Skin of body (tissue), 2 donors: ENCODE measurements around the gene SLC44A4. TPM values are rescaled to one million over a fixed set of nuclear protein-coding genes. Genes with fewer than 3 reads are reported as not detected.
"Not testable (repeated sequence)": the region's sequence is repeated elsewhere in the genome, so short reads cannot be mapped to it uniquely, and the experiment has no call there.

Source experiments
- DNase-seq: peaks from one replicate; lab custom pipeline; 2025; lab: John Stamatoyannopoulos, UW
- total RNA-seq: library from RNA; depleted of rRNA; stranded (reverse); fragments of >200 nt; gene quantifications from one replicate; pipeline ENCODE4 v1.2.3, GENCODE V29; 2014

The SLC44A4 gene
- total RNA-seq, 1 donor from 2014 or later: 0.10 TPM

DNA sequence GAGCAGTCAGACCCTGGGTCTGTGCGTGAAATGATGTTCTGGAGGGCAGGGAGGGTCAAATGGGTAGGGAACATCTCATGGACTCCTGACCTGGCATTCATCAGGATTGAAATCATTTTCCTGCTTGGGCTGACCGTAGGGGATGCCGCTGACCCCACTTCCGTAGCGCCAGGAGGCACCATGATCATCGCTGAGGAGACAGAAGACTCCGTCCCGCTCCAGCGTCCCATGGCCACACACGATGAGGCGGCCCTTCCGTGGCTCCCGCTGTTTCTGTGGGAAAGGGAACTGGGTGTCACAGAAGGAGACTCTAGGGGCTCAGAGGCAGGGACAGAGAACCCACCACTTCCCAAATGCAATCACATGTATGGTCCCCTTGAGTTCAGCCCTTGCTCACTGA lies 18.4 kb downstream of the SLC44A4 start:
- DNase-seq: no peak

DNA sequence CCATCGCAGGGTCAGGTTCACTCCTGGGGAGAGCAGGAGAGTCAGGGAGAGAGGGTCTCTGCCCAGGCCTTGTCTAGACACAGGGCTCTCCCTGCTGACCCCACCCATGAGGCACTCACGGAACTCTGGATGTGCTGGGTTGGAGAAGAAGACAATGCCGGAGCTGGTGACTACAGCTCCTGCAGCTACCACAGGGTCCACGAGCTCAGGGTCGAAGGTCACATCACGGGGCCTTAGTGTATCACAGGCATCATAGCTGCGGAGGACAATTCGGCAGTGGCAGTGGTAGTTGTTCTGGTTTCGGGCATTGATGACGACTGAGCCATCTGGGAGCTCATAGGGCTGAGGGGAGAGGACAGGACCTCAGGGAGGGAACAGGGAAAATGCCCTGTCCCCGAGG lies 18.9 kb downstream of the SLC44A4 start:
- no peak for DNase-seq

DNA sequence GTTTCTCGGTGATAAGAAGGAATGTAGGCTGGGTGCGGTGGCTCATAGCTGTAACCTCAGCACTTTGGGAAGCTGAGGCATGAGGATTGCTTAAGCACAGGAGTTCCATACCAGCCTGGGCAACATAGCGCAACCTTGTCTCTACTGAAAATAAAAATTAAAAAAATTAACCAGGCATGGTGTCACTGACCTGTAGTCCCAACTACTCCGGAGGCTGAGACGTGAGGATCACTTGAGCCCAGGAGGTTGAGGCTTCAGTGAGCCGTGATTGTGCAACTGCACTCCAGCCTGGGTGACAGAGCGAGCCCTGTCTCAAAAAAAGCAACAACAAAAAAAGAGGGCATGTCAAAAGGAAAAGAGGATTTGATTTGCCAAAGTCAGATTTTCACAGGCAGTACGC lies 20.1 kb downstream of the SLC44A4 start:
- DNase-seq: no peak

DNA sequence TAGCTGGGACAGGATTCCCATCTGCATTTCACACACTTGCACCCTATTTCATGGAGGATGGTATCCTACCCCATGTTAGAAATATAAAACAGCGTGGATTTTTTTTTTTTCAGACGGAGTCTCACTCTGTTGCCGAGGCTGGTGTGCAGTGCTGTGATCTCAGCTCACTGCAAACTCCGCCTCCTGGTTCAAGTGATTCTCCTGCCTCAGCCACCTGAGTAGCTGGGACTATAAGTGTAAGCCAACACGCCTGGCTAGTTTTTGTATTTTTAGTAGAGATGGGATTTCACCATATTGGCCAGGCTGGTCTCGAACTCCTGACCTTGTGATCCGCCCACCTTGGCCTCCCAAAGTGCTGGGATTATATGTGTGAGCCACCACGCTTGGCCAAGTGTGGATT lies 21.0 kb downstream of the SLC44A4 start:
- DNase-seq: not testable (repeated sequence)

DNA sequence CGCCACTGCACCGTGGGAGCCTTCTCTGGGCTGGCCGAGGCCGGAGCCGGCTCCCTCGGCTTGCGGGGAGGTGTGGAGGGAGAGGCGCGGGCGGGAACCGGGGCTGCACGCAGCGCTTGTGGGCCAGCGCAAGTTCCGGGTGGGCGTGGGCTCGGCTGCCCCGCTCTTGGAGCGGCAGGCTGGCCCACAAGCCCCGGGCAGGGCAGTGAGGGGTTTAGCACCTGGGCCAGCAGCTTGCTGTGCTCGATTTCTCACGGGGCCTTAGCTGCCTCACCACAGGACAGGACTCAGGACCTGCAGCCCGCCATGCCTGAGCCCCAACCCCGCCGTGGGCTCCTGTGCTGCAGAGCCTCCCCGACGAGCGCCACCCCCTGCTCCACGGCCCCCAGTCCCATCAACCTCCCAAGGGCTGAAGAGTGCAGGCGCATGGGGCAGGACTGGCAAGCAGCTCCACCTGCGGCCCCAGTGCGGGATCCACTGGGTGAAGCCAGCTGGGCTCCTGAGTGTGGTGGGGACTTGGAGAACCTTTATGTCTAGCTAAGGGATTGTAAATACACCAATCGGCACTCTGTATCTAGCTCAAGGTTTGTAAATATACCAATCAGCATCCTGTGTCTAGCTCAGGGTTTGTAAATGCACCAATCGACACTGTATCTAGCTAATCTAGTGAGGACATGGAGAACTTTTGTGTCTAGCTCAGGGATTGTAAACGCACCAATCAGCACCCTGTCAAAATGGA lies 26.6 kb downstream of the SLC44A4 start:
- not testable (repeated sequence) for DNase-seq

DNA sequence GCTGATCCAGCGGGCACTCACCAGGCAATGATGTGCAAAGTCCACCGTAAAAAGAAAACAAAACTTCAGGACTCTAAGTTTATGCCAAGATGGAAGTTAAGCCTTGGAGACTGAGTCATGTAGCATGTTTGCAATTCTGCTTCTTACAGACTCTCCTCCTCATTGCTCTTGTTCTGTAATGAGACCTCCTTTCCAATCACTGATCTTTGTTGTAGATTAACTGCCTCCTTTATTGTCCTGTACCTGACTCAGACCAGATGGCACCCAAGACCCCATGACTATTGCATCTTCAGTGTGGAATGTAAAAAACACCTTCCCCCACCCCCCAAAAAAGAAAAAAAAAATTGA lies 27.3 kb downstream of the SLC44A4 start:
- no peak for DNase-seq

DNA sequence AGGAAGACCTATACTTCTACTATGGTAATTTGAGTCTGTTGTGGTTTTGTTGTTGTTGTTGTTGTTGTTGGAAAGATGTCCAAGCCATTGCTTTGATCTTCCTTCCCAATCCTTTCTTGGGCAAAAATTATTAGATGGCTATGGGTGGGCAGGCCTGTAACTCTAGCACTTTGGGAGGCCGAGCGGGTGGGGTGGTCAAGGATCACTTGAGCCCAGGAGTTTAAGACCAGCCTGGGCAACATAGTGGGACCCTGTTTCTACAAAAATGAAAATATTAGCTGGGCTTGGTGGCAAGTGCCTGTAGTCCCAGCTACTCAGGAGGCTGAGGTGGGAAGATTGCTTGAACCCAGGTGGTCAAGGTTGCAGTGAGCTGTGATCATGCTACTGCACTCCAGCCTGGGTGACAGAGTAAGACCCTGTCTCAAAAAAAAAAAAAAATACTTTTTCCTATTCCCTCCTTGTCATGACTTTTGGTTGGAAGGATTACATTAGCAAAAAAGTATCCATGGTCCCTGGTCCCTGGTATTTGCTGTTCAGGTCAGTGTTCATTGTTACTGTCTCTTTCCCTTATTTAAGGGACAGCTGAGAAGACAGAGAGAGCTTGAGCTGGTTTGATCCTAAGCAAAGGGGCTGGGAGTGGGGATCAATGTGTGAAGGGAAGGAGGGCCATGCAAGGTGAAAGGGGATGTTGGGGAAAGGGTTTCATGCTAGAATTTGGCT lies 27.9 kb downstream of the SLC44A4 start:
- no peak for DNase-seq

DNA sequence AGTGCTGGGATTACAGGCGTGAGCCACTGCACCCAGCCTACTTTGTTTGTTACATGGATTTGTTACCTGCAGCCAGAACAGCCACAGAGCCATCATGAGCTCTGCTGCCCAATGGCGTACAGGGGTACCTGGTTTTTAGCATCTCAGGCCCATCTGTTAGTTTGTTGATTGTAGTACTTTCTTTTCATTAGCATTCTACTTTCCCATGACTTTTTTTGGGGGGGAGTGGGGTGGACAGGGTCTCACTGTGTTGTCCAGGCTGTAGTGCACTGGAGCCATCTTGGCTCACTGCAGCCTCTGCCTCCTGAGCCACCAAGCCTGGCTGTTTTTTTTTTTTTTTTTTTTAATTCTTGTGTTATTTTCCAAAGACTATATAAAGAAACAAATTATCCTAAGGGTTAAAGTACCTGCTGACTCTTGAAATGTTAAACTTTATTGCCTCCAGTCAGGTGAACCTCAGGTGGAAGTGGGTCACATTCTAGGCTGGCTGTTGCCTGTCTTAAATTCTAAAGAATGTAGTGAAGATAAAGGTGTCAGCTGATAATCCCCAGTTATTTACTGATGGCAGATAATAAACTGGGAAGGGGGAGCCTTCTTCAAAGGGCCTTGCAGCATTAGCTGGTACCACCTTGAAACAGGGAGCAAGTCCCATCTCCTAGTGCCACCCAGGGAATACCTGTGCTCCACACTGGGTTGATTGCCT lies 31.4 kb downstream of the SLC44A4 start:
- no peak for DNase-seq

DNA sequence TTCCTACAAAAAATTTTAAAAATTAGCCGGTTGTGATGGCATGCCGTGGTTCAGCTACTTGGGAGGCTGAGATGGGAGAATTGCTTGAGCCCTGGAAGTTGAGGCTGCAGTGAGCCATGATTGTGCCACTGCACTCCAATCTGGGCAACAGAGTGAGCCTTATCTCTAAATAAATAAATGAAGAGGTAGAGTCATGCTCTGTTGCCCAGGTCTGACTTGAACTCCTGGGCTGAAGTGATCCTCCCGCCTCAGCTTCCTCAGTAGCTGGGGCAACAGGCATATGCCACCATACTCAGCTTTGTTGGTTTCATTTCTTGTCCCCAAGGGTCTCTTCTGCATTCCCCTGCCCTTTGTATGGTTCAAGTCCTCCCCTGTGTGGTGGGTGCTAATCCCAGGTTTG lies 34.3 kb downstream of the SLC44A4 start:
- DNase-seq: no peak

DNA sequence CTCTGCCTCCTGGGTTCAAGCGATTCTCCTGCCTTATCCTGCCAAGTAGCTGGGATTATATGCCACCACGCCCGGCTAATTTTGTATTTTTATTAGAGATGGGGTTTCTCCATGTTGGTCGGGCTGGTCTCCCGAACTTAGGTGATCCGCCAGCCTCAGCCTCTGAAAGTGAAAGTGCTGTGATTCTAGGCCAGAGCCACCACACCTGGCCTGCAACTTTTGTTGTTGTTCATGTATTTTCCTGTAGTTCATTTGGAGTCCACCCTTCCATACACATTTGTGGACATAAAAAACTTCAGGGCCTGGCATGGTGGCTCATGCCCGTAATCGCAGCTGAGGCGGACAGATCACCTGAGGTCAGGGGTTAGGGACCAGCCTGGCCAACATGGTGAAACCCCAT lies 36.7 kb downstream of the SLC44A4 start:
- no peak for DNase-seq

DNA sequence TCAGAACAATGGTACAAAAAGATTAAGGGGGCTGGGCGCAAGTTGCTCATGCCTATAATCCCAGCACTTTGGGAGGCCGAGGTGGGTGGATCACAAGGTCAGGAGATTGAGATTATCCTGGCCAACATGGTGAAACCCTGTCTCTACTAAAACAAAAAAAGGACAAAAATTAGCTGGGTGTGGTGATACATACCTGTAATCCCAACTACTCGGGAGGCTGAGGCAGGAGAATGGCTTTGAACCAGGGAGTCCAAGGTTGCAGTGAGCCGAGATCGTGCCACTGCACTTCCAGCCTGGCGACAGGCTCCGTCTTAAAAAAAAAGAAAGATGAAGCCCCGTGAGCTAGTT lies 39.0 kb downstream of the SLC44A4 start:
- DNase-seq: not testable (repeated sequence)

DNA sequence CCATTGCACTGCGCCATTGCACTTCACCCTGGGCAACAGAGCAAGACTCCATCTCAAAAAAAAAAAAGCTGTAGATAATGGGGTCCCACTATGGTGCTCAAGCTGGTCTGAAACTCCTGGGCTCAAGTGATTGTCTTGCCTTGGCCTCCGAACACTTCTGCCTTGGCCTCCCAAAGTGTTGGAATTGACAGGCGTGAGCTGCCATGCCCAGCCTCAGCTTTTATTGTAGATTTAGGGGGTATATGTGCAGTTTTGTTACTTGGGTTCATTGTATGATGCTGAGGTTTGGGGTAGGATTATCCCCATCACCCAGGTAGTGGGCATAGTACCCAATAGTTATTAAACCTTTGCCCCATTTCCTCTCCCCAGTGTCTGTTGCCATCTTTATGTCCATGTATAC lies 39.8 kb downstream of the SLC44A4 start:
- DNase-seq: no peak

DNA sequence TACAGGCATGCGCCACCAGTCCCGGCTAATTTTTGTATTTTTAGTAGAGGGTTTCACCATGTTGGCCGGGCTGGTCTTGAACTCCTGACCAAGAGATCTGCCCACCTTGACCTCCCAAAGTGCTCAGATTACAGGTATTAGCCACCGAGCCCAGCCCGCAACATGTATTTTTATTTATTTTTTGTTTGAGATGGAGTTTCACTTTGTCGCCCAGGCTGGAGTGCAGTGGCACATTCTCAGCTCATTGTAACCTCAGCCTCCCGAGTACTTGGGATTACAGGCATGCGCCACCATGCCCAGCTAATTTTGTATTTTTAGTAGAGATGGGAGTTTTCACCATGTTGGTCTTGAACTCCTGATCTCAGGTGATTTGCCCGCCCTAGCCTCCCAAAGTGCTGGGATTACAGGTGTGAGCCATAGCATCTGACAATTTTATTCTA lies 40.7 kb downstream of the SLC44A4 start:
- not testable (repeated sequence) for DNase-seq

DNA sequence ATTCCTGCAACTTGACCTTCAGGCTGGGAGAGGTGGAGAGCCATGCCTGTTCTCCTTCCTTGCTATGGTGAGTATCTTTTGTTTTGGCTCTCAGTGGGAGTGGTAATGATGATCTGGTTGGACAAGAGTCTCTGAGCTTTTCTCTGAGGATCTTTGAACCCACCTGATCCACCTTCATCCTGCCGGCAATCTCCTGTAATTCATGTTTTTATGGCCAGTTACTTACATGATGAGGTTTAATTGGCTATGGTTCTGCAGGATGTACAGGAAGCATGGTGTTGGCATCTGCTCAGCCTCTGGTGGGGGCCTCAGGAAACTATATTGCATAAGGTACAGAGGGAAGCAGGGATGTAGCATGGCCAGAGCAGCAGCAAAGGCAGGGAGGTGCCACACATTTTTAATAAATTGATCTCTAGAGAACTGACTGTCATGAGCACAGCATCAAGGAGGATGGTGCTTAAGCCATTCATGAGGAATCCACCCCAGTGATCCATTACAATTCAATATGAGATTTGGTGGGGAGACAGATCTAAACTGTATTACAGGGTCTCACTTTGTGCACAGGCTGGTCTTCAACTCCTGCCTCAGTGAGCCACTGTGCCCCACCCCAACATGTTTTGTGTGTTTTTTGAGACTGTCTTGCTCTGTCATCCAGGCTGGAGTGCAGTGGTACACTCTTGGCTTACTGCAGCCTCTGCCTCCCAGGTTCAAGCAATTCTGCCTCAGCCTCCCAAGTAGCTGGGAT lies 41.3 kb downstream of the SLC44A4 start:
- DNase-seq: no peak

DNA sequence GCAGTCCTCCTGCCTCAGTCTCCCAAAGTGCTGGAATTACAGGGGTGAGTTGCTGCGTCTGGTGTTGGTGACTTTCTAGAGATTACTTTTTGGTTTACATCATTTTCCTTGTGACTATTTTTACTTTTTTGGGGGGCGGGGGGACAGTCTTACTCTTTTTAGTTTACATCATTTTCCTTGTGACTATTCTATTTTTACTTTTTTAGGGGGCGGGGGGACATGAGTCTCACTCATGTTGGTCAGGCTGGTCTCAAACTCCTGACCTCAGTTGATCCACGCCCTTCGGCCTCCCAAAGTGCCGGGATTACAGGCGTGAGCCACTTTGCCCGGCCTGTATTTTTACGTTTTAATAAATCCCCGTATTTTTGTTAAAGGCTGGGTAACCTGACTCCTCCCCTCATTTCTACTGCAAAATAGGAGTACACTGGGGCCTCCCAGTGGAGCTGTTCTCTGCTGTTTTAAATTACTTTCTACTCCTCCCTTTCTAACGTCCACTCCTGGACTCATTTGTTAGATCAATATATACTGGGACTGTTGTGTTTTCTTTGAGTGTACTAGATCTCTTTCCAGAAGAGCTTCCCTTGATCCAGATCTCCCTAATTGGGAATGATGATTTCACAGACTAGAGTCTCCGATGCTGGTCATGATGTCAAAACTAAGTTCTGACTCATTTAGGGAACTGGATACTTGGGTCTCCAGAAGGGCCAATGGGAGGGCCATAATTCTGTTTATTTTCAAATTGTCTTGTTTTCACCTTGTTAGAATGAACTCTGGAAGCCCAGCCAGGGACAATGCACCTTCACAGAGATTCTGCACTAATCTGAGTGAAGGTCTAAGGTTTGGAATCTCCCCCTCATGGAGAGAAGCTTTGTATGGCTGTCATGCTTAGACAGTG lies 42.1 kb downstream of the SLC44A4 start:
- no peak for DNase-seq

DNA sequence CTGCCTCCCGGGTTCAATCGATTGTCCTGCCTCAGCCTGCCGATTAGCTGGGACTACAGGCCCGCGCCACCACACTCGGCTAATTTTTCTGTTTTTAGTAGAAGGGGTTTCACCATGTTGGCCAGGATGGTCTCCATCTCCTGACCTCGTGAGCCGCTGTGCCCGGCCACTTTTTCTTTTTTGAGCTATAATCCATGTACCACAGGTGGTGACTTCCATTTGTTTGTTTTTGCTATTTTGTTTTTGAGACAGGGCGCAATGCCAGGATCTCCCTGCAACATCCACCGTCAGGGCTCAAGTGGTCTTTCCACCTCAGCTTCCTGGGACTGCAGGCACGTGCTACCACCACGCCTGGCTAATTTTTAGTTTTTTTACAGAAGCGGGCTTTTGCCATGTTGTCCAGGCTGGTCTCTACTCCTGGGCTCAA lies 42.7 kb downstream of the SLC44A4 start:
- DNase-seq: no peak

DNA sequence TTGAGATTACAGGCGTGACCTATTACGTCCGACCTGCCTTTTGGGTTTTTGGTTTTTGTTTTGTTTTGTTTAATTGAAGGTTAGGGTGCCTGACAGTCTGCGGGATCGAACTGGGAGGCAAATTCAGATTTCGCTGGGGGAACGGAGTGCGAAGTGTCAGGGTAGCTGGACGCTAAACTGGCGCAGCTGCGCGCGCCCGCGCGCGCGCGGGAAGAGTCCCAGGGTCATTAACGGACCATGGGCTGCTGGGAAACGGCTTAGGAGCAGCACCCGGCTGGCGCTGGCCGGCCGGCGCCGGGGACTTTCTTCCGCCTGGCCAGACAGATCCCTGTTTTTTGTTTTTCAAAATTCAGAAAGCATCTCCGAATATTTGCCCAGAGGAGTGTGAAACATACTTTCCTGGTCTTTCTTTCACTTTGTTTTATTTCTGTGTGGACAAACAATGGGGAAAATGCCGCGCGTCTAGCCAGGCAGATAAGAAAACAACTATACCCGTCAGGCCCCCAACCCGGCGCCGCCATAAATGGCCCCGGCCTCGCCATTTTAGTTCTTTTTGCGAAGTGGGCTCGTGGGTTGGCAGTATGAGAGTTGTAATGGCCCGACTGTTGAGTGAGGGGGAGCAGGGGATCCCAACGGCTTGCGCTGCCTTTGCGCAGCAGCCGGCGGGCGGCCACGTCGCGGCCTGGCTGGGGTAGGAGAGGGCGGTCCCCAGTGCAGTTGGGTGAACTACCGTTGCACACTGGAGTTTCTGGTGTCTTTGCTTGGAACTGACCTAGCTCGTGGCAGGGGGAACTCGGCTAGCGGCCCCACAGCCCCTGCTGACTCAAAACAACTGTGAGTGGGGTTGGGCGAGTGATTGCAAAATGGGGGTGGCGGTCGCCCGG lies 44.2 kb downstream of the SLC44A4 start:
- peak; percentile 89 for DNase-seq

DNA sequence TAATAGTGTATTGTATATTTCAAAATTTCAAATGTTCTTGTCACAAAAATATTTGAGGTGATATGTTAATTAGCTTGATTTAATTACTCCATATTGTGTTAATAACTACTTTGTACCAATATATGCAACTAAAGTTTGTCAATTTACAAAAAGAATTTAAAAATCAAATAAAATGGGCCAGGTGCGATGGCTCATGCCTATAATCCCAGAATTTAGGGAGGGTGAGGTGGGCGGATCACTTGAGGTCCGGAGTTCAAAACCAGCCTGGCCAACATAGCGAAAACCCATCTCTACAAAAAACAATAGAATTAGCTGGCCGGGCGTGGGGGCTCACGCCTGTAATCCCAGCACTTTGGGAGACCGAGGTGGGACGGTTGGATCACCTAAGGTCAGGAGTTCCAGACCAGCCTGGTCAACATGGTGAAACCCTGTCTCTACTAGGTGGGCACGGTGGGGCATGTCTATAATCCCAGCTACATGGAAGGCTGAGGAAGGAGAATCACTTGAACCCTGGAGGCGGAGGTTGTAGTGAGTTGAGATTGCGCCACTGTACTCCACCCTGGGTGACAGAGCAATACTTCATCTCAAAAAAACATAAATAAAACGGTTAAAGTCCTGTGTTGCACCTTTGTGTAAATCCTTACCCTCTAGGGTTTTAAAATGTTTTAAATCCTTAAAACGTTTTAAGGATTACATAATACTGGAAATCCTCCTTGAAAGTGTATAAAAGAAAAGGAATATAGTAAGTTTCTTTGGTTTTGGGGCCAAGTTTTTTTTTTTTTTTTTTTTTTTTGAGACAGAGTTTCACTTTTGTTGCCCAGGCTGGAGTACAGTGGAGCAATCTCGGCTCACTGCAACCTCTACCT lies 47.2 kb downstream of the SLC44A4 start:
- no peak for DNase-seq

DNA sequence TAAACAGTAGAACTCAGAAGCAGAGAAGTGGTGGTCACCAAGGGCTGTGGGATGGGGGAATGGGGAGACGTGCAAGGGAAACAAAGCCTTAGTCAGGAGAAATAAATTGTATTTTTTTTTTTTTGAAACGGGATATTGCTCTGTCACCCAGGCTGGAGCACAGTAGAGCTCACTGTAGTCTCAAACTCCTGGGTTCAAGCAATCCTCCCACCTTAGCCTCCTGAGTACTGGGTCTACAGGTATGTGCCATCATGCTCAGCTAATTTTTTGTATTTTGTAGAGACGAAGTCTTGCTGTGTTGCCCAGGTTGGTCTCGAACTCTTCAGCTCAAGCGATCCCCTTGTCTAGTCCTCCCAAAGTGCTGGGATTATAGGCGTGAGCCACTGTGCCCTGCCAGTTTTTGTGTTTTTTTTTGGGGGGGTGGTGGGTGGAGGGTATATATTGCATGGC lies 47.9 kb downstream of the SLC44A4 start:
- DNase-seq: no peak
